Stomach (tissue), 9 donors: Measurements from ENCODE around the gene NPR2. TPM values are rescaled to one million over a fixed set of nuclear protein-coding genes. Genes with fewer than 3 reads are reported as not detected.

Experiments used
- DNase-seq, 2 donors: peaks; one replicate each; pipeline versions ENCODE4 v3.0.0 to v3.0.0-alpha.2; 2013 to 2019
- H3K27ac ChIP-seq, 5 donors: fragments of 200-600 bp in 4 of 5; sonication (generic) in 4 of 5; one replicate each; pipeline ENCODE4 v1.5.1; 2013 to 2019; ENCODE audit warnings: mild to moderate bottlenecking in 1 of 5, moderate library complexity in 1 of 5
- H3K27me3 ChIP-seq, 3 donors: fragments of 200-600 bp; sonication (generic); one replicate each; pipeline ENCODE4 v1.5.1; 2017 to 2019; ENCODE audit warnings: mixed run types in 1 of 3
- H3K36me3 ChIP-seq, 4 donors: fragments of 200-600 bp; sonication (generic); 1 replicate in 3 of 4; 2 replicates in 1 of 4; pipeline ENCODE4 v1.5.1; 2016 to 2019
- H3K4me1 ChIP-seq, 4 donors: fragments of 200-600 bp; sonication (generic); one replicate each; pipeline ENCODE4 v1.5.1; 2016 to 2019
- H3K4me3 ChIP-seq, 4 donors: fragments of 200-600 bp; sonication (generic) in 3 of 4; one replicate each; pipeline ENCODE4 v1.5.1; 2016 to 2019; ENCODE audit warnings: mild to moderate bottlenecking in 1 of 4
- H3K9me3 ChIP-seq, 4 donors: fragments of 200-600 bp; sonication (generic); one replicate each; pipeline ENCODE4 v1.5.1; 2016 to 2019
- CTCF ChIP-seq, 7 experiments: fragments of 450-650 bp in 4 of 7; fragments of 200-600 bp in 3 of 7; sonication (generic) in 3 of 7; IDR thresholded peaks; one replicate each; pipeline ENCODE4 v1.5.1; 2016 to 2019; ENCODE audit warnings: antibody characterized with exemption in 7 of 7, control low read depth in 2 of 7, mild to moderate bottlenecking in 1 of 7
- EP300 ChIP-seq: sonication (generic); formaldehyde crosslinking; IDR thresholded peaks from one replicate; pipeline ENCODE4 v1.6.1; 2017; ENCODE audit warnings: antibody characterized with exemption
- POLR2A ChIP-seq, 4 donors: fragments of 450-650 bp; IDR thresholded peaks; one replicate each; pipeline ENCODE4 v1.6.1; 2016; ENCODE audit warnings: antibody characterized with exemption in 4 of 4, control low read depth in 2 of 4, mild to moderate bottlenecking in 1 of 4, moderate library complexity in 1 of 4
- POLR2AphosphoS5 ChIP-seq, 3 donors: sonication (generic); formaldehyde crosslinking; IDR thresholded peaks; one replicate each; pipeline ENCODE4 v1.6.1; 2016; ENCODE audit warnings: antibody characterized with exemption in 3 of 3
- WGBS, 5 donors: extraction: QIAGEN DNeasy Blood & Tissue Kit in 3 of 5; methylation state at CpG; one replicate each; pipeline versions ENCODE4 v1.1.5 to v1.1.7; 2013 to 2018; 5-methylcytosine and 5-hydroxymethylcytosine counted together
- intact Hi-C: fragments of 100-400 bp; cut with DNase I; formaldehyde crosslinking; loops from one replicate; pipeline ENCODE4 v1.15.1; 2023; ENCODE audit warnings: low total_unique reads
- polyA plus RNA-seq, 3 donors: library from polyadenylated mRNA; stranded (reverse); fragments of 200-250 nt; gene quantifications; one replicate each; pipeline ENCODE4 v1.2.3, GENCODE V29; 2013
- total RNA-seq, 5 donors: library from RNA; depleted of rRNA; stranded (reverse); fragments of >200 nt; gene quantifications; one replicate each; pipeline versions ENCODE4 v1.1.0 to v1.2.3, GENCODE V29; 2014 to 2016
- donor health status: healthy with polysubstance abuse.
- donor health status: Bipolar disorder and iron deficiency.
- donor health status: healthy.

The NPR2 gene
- total and polyA plus RNA-seq, 8 donors = 3.1 to 75.5 (median 9.7) TPM

DNA sequence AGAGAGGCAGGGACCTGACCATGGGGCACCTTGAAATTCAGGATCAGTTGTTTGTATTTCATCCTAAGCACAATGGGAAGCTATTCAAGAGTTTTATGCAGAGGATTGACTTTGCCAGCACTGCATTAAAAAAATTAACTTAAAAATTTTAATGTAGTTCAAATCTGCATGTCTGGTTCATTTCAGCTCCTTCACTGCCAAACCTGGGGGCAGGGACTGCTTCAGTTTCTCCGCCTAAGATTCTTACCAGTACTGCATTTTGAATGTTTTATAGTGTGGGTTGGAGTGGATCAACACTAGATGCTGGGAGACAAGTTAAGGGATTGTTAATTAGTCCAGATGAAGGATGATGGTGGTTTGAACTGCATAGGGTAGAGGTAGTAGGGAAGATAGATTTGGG, 21.6 kb upstream of the NPR2 start:
- Histone ChIP-seq H3K36me3 (no peaks in the 10 kb centered on the region), H3K4me3 (no peak overlapping the region), H3K27ac (no peak overlapping the region), H3K27me3 (no peaks in the 10 kb centered on the region), H3K9me3 (no peaks in the 10 kb centered on the region), H3K4me1 (peaks cover 10 to 36% (median 24%) of the 10 kb centered on the region in 4 donors)
- TF ChIP-seq CTCF (IDR thresholded peaks at IDR 0.05) (no peak), POLR2A (IDR thresholded peaks at IDR 0.05) (no peak), EP300 (no peak), POLR2AphosphoS5 (IDR thresholded peaks at IDR 0.05) (no peak)
- 89 to 98% (median 97%) methylated on average over 1 of the region's 1 CpG for WGBS, 5 donors
- intact Hi-C loops = no loop called here
- no peak for DNase-seq

GRCh38 chr9:35771075-35771433, 20.3 kb upstream of the NPR2 start:
- Histone ChIP-seq H3K27me3 (no peaks in the 10 kb centered on the region), H3K36me3 (no peaks in the 10 kb centered on the region), H3K4me1 (peaks cover 10 to 36% (median 24%) of the 10 kb centered on the region in 4 donors), H3K4me3 (peak overlapping the region in 1 of 4 donors; percentile 3), H3K27ac (peak overlapping the region; percentile 58 to 78 (median 66)), H3K9me3 (no peaks in the 10 kb centered on the region)
- DNase-seq = peak in 1 of 2 donors; percentile 41
- WGBS, 5 donors = 7 to 23% (median 17%) methylated on average over 4 of the region's 4 CpGs
- intact Hi-C loops = no loop called here
- no peak for TF ChIP-seq CTCF (IDR thresholded peaks at IDR 0.05)
- TF ChIP-seq EP300 = no peak
- TF ChIP-seq POLR2AphosphoS5 (IDR thresholded peaks at IDR 0.05) = no peak
- no peak for TF ChIP-seq POLR2A (IDR thresholded peaks at IDR 0.05)

- no peaks in the 10 kb centered on the region for H3K36me3 ChIP-seq
- TF ChIP-seq CTCF (IDR thresholded peaks at IDR 0.05) (no peak), EP300 (no peak), POLR2AphosphoS5 (IDR thresholded peaks at IDR 0.05) (no peak), POLR2A (IDR thresholded peaks at IDR 0.05) (no peak)
- peak; percentile 77 to 85 for DNase-seq
- WGBS, 5 donors = 20 to 37% (median 29%) methylated on average over 1 of the region's 1 CpG
- no peaks in the 10 kb centered on the region for H3K27me3 ChIP-seq
- intact Hi-C loops = no loop called here
- peak overlapping the region in 1 of 4 donors; percentile 3 for H3K4me3 ChIP-seq
- H3K9me3 ChIP-seq = no peaks in the 10 kb centered on the region
- peaks cover 10 to 36% (median 24%) of the 10 kb centered on the region in 4 donors for H3K4me1 ChIP-seq
- peak overlapping the region in 4 of 5 donors; percentile 62 to 78 (median 68) for H3K27ac ChIP-seq
These were observed 19.9 kb upstream of the NPR2 start for GRCh38 chr9:35771534-35771933.

DNA sequence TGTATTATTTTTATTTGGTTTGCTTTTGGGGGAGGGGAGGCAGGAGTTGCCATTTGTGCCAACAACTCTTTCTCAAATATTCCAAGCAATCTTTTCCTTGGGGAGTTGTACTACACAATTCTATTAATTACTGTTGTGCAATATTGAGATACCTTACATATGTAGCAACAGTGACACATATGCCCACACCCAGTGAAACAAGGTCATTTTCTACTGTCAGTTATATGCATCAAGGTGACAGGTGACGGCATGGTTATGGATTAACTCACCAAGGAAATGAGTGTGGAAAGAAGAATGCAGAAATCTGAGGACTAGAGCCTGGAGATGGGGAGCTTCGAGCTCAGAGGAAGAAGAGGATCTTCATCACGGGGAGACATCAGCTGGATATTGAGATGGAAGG, 19.4 kb upstream of the NPR2 start:
- H3K4me1 ChIP-seq = peaks cover 10 to 36% (median 24%) of the 10 kb centered on the region in 4 donors
- intact Hi-C loops = no loop called here
- TF ChIP-seq POLR2AphosphoS5 (IDR thresholded peaks at IDR 0.05) (peak in 1 of 3 donors; percentile 63), CTCF (IDR thresholded peaks at IDR 0.05) (no peak)
- 46 to 62% (median 55%) methylated on average over 3 of the region's 3 CpGs for WGBS, 5 donors
- H3K4me3 ChIP-seq = no peak overlapping the region
- no peaks in the 10 kb centered on the region for H3K27me3 ChIP-seq
- peak overlapping the region in 4 of 5 donors; percentile 7 to 78 (median 64) for H3K27ac ChIP-seq
- no peaks in the 10 kb centered on the region for H3K9me3 ChIP-seq
- no peaks in the 10 kb centered on the region for H3K36me3 ChIP-seq
- DNase-seq = peak in 1 of 2 donors; percentile 61
